GM19372 (cell line): Measurements from ENCODE around the gene ZACN.
"Not testable (repeated sequence)": the region's sequence is repeated elsewhere in the genome, so short reads cannot be mapped to it uniquely, and the experiment has no call there.

ENCODE experiments used
- ATAC-seq: cut with Tn5 transposase; IDR thresholded peaks from one replicate; pipeline ENCODE4 v1.9.1; 2021; ENCODE audit warnings: mild to moderate bottlenecking, low read depth, moderate library complexity; ENCODE audit not compliant: unreplicated experiment

The ZACN gene

GRCh38 chr17:76078860-76079534, at the start of gene ZACN:
ZACN (plus strand) TSS chr17:76079182; CDS start chr17:76079265, 83 bp downstream.
- no peak for ATAC-seq

GRCh38 chr17:76032073-76032779, 46.8 kb upstream of the ZACN start:
- no peak for ATAC-seq

- no peak for ATAC-seq
Measured at GRCh38 chr17:76032780-76033108, 46.2 kb upstream of the ZACN start.

- no peak for ATAC-seq
Measured at GRCh38 chr17:76033139-76033538, 45.8 kb upstream of the ZACN start.

- ATAC-seq = no peak
Measured at GRCh38 chr17:76034428-76035350, 44.3 kb upstream of the ZACN start.

- no peak for ATAC-seq
Measured at GRCh38 chr17:76036497-76037261, 42.3 kb upstream of the ZACN start.

GRCh38 chr17:76038050-76038449, 40.9 kb upstream of the ZACN start:
- ATAC-seq = no peak

GRCh38 chr17:76039121-76039520, 39.9 kb upstream of the ZACN start:
- ATAC-seq = no peak

- ATAC-seq = no peak
Measured at GRCh38 chr17:76040376-76040775, 38.6 kb upstream of the ZACN start.

GRCh38 chr17:76042868-76043267, 36.1 kb upstream of the ZACN start:
- ATAC-seq = not testable (repeated sequence)

- not testable (repeated sequence) for ATAC-seq
Measured at GRCh38 chr17:76044475-76045007, 34.4 kb upstream of the ZACN start.

GRCh38 chr17:76046064-76046463, 32.9 kb upstream of the ZACN start:
- no peak for ATAC-seq

GRCh38 chr17:76048025-76048605, 30.9 kb upstream of the ZACN start:
- ATAC-seq = no peak

- ATAC-seq = no peak
Measured at GRCh38 chr17:76048711-76049110, 30.3 kb upstream of the ZACN start.

- ATAC-seq = no peak
Measured at GRCh38 chr17:76049239-76049638, 29.7 kb upstream of the ZACN start.

- ATAC-seq = no peak
Measured at GRCh38 chr17:76049836-76050537, 29.0 kb upstream of the ZACN start.

GRCh38 chr17:76050538-76051467, 28.2 kb upstream of the ZACN start:
- no peak for ATAC-seq

GRCh38 chr17:76051561-76051960, 27.4 kb upstream of the ZACN start:
- no peak for ATAC-seq
